GM21390 (cell line): ENCODE data around the gene SLC45A3.

ENCODE experiments used
- ATAC-seq: cut with Tn5 transposase; IDR thresholded peaks from one replicate; pipeline ENCODE4 v1.9.1; 2021; ENCODE audit not compliant: unreplicated experiment

SLC45A3 gene

GRCh38 chr1:205610901-205611466 lies 69.3 kb downstream of the SLC45A3 start:
- no peak for ATAC-seq

- no peak for ATAC-seq
Observed at GRCh38 chr1:205610036-205610435, 70.3 kb downstream of the SLC45A3 start.
